ENCODE measurements around the gene RMRP.

RMRP gene

DNA sequence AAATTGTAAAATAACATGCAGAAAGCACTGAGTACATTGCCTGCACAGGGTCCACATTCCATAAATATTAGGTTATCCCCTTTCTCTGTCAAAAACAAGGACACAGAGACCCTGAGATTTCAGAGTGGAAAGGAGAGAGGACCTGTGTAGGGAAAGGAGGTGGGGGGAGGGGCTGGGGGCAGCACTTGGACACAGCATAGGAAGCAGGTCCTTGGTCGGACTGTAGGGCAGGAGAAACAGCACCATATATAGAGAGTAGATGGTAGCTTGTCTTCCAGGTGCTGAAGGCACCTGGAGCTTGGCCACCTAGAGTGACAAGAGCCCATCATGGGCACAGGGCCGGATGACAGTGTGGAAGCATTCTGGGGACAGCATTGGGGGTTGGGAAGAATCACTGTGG, 29.5 kb upstream of the RMRP start:
- DNase-seq (ENCODE audit: insufficient read length, low spot score) (no peak), FAIRE-seq (no peak)

GRCh38 chr9:35686222-35687203, 28.7 kb upstream of the RMRP start:
- FAIRE-seq, result no peak

GRCh38 chr9:35685506-35685905, 27.7 kb upstream of the RMRP start:
- DNase-seq (ENCODE audit: insufficient read length, low spot score) (no peak), FAIRE-seq (no peak)

More at GRCh38 chr9:35686222-35687203, 28.7 kb upstream of the RMRP start:
- no peak for DNase-seq (ENCODE audit: insufficient read length, low spot score)

DNA sequence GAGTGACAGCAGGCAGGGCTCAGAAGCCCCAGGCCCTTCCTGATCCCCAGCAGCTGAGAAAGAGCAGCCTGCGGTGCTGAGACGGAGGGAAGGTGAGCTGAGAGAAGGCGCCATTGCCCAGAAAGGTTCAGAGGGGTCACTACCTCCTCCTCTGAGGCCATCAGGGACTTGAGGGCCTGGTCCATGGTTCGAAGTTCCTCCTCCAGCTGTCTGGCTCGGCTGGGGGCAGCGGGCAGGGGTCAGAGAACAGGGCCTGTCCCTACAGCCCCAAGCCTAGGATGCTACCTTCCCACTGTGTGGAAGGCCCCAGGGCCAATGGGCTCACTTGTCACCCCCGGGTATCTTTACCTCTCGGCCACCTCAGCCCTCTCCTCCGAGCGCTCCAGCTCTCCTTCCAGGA, 27.1 kb upstream of the RMRP start:
- FAIRE-seq (no peak), DNase-seq (ENCODE audit: insufficient read length, low spot score) (no peak)

DNA sequence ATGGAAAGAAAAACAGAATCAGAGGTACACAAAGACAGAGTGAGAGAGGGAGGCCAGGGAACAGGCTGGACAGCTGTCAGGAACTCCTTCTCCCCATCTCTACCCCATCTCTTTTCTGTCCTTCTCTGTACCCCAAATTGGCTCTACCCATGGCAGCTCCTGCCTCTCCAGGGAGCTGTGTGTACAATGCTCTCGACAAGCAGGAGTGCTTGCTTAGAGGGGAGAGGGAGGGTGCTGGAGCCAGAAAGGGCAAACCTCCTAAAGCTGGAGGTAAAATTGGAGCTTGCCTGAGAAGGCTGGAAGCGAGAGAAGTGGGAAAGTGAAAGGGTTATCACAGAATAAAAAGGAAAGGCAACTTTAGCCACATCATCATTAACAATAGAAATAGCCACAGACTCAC, 25.5 kb upstream of the RMRP start:
- FAIRE-seq, result no peak
- no peak for DNase-seq (ENCODE audit: insufficient read length, low spot score)

- DNase-seq (ENCODE audit: insufficient read length, low spot score), result no peak
- FAIRE-seq, result no peak
Observed at GRCh38 chr9:35682520-35683315, 24.9 kb upstream of the RMRP start.

GRCh38 chr9:35682051-35682450, 24.2 kb upstream of the RMRP start:
- no peak for DNase-seq (ENCODE audit: insufficient read length, low spot score)
- no peak for FAIRE-seq

DNA sequence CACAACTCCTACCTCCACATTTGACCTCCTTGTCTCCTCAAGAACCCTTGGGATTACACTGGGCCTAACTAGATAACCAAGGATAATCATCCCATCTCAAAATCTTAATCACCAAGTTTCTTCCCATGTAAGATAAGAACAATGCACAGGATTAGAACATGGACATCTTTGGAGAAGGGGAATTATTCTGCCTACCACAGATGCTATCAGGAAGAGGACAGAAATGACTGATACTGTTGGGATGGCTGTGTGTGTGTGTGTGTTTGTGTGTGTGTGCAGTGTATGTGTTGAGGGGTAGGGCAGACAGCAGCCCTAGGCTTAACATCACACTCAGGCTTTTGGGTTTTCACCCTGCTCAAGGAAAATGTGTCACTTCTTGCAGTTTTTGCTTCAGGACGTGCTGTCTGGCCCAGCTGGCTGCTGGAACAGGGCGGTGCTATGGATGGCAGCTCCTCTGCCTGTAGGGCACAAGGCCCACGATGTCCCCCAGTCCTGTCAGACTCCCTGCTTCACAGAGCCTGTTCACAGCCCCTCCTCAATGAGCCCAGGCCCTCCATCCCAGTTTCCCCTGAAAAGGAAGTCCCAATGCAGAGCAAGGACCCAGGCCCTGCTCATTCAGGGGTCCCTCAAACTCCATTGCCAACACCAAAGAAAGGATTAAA, 23.7 kb upstream of the RMRP start:
- FAIRE-seq (no peak), DNase-seq (ENCODE audit: insufficient read length, low spot score) (no peak)

DNA sequence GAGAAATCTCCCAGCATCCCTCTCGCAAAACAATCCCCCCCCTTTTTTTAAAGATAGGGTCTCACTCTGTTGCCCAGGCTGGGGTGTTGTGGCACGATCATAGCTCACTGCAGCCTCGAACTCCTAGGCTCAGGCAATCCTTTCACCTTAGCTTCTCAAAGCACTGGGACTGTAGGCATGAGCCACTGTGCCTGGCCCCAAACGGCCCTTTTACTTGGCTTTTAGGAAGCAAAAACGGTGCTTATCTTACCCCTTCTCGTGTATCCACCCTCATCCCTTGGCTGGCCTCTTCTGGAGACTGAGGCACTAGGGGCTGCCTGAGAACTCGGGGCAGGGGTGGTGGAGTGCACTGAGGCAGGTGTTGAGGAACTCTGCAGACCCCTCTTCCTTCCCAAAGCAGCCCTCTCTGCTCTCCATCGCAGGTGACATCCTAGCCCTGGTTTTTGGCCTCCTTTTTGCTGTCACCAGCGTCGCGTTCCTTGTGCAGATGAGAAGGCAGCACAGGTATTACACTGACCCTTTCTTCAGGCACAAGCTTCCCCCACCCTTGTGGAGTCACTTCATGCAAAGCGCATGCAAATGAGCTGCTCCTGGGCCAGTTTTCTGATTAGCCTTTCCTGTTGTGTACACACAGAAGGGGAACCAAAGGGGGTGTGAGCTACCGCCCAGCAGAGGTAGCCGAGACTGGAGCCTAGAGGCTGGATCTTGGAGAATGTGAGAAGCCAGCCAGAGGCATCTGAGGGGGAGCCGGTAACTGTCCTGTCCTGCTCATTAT, 22.7 kb upstream of the RMRP start:
- DNase-seq (ENCODE audit: insufficient read length, low spot score) (no peak), FAIRE-seq (no peak)

GRCh38 chr9:35679766-35680330, 22.0 kb upstream of the RMRP start:
- no peak for FAIRE-seq
- DNase-seq (ENCODE audit: insufficient read length, low spot score), result no peak

- no peak for FAIRE-seq
- DNase-seq (ENCODE audit: insufficient read length, low spot score), result no peak
Observed at GRCh38 chr9:35679091-35679490, 21.3 kb upstream of the RMRP start.

DNA sequence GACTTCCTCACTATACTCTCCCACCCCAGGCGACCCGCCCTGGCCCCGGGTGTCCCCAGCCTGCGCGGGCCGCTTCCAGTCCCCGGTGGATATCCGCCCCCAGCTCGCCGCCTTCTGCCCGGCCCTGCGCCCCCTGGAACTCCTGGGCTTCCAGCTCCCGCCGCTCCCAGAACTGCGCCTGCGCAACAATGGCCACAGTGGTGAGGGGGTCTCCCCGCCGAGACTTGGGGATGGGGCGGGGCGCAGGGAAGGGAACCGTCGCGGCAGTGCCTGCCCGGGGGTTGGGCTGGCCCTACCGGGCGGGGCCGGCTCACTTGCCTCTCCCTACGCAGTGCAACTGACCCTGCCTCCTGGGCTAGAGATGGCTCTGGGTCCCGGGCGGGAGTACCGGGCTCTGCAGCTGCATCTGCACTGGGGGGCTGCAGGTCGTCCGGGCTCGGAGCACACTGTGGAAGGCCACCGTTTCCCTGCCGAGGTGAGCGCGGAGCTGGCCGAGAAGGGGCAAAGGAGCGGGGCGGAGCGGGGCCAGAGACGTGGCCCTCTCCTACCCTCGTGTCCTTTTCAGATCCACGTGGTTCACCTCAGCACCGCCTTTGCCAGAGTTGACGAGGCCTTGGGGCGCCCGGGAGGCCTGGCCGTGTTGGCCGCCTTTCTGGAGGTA, 18.0 kb upstream of the RMRP start:
- FAIRE-seq, result no peak

GRCh38 chr9:35675204-35675603, 17.4 kb upstream of the RMRP start:
- no peak for DNase-seq (ENCODE audit: insufficient read length, low spot score)
- FAIRE-seq, result no peak

More for the DNA sequence above, 18.0 kb upstream of the RMRP start:
- DNase-seq (ENCODE audit: insufficient read length, low spot score), result no peak

DNA sequence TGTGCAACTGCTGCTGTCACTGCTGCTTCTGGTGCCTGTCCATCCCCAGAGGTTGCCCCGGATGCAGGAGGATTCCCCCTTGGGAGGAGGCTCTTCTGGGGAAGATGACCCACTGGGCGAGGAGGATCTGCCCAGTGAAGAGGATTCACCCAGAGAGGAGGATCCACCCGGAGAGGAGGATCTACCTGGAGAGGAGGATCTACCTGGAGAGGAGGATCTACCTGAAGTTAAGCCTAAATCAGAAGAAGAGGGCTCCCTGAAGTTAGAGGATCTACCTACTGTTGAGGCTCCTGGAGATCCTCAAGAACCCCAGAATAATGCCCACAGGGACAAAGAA, 16.2 kb upstream of the RMRP start:
- FAIRE-seq (no peak), DNase-seq (ENCODE audit: insufficient read length, low spot score) (no peak)

- no peak for FAIRE-seq
- DNase-seq (ENCODE audit: insufficient read length, low spot score), result no peak
Observed at GRCh38 chr9:35673132-35674024, 15.6 kb upstream of the RMRP start, which contains the start of gene CA9. Gene CA9 (plus strand): TSS chr9:35673928. CDS start chr9:35673960, 32 bp downstream.

DNA sequence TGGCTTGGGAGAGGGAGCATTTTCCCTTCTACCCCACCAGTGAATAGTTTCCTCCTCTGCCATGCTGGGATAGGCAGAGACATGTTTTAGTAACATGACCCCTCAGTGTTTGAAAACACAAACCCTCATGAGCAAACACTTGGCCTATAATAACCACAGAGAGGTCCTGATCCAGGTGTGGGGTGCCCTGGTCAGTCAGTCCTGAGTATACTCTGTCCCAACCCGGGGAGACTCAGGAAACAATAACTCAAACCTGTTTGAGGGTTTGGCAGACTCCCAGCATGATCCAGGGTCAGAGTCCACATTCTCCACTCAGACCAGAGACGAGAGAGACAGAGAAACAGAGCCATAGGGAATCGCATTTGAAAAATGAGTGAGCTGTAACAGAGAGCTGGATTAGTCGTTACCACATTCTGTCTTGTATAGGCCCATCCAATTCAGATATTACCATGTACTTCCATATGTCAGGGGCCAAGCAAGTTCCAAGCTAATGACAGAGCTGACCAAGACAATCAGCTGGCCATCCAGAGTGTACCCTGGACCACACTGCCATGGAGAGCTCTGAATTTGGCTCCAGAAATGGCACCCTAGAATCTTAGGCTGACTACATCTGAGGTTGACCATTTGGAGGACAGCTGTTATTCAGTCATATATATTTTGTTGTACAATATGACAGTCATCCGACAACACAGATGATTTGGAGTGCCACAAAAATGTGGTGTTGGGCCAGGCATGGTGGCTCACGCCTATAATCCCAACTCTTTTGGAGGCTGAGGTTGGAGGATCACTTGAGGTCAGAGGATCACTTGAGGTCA, 11.7 kb upstream of the RMRP start:
- FAIRE-seq, result no peak
- no peak for DNase-seq (ENCODE audit: insufficient read length, low spot score)

GRCh38 chr9:35667939-35668338, 10.1 kb upstream of the RMRP start:
- FAIRE-seq, result no peak
- no peak for DNase-seq (ENCODE audit: insufficient read length, low spot score)

DNA sequence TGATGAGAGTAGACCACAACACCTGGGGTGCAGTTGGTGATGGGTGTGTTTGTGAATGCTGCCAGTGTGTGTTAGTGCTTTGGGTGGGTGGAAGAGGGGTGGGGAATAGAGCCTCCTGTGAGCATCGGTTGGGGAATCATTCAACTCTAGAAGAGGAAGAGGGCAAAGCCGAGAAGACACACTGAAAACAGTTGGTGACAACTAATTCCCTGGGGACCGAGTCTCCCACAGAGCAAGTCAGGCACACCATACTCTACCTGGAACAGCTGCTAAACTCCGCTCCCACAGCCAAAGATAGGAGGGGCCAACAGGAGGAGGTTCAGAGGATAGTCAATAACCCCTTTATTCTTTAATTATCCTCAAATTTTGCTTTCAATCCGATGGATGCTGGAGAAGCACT, 8.7 kb upstream of the RMRP start:
- no peak for DNase-seq (ENCODE audit: insufficient read length, low spot score)
- FAIRE-seq, result no peak
